ENCODE results near the gene CEACAM8. TPM values are rescaled to one million over a fixed set of nuclear protein-coding genes. Genes with fewer than 3 reads are reported as not detected.

Gene CEACAM8
- total RNA-seq, 1 donor from 2014 or later, result not detected

DNA sequence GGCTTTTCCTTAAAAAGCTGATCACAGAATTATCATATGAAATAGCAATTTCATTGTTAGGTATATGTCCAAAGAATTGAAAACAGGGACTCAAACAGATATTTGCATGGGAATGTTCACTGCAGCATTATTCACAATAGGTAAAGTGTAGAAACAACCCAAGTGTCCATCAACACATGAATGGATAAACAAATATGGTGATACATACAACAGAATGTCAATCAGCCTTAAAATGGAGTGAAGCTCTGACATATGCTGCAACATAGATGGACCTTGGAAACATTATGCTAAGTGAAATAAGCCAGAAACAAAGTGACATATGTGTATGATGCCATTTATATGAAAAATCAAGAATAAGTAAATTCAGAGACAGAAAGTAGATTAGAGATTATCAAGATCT, 60.3 kb downstream of the CEACAM8 start:
- H3K9me3 Mint-ChIP-seq (ENCODE audit: low read depth), result no peaks in the 10 kb centered on the region
- H3K27me3 Mint-ChIP-seq (ENCODE audit: low read depth), result peaks cover 10% of the 10 kb centered on the region
- H3K27ac Mint-ChIP-seq (ENCODE audit: unreplicated experiment), result no peak overlapping the region
- TF ChIP-seq, protein P1, sequence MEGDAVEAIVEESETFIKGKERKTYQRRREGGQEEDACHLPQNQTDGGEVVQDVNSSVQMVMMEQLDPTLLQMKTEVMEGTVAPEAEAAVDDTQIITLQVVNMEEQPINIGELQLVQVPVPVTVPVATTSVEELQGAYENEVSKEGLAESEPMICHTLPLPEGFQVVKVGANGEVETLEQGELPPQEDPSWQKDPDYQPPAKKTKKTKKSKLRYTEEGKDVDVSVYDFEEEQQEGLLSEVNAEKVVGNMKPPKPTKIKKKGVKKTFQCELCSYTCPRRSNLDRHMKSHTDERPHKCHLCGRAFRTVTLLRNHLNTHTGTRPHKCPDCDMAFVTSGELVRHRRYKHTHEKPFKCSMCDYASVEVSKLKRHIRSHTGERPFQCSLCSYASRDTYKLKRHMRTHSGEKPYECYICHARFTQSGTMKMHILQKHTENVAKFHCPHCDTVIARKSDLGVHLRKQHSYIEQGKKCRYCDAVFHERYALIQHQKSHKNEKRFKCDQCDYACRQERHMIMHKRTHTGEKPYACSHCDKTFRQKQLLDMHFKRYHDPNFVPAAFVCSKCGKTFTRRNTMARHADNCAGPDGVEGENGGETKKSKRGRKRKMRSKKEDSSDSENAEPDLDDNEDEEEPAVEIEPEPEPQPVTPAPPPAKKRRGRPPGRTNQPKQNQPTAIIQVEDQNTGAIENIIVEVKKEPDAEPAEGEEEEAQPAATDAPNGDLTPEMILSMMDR (IDR thresholded peaks at IDR 0.05), result no peak
- H3K36me3 Mint-ChIP-seq (ENCODE audit: low read depth), result peaks cover 3% of the 10 kb centered on the region
- no peak overlapping the region for H3K4me3 Mint-ChIP-seq (ENCODE audit: unreplicated experiment)
- DNase-seq (ENCODE audit: low spot score), result no peak
- no peaks in the 10 kb centered on the region for H3K4me1 Mint-ChIP-seq (ENCODE audit: low read depth)

DNA sequence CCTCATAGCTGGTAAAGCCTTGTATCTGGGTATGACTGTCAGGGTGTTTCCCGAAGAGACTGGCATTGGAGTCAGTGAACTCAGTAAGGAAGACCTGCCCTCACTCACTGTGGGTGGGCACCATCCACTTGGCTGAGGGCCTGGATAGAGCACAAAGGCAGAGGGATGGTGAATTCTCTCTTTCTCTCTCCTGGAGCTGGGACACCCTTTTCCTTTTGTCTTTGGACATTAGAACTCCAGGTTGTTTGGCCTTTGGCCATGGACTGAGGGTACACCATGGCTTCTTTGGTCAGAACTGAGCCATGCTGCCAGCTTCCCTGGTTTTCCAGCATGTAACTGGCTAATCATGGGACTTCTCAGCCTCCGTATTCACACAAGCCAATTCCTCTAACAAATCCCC, 61.8 kb downstream of the CEACAM8 start:
- Mint-ChIP-seq H3K9me3 (ENCODE audit: low read depth) (no peaks in the 10 kb centered on the region), H3K36me3 (ENCODE audit: low read depth) (peaks cover 3% of the 10 kb centered on the region), H3K27me3 (ENCODE audit: low read depth) (peaks cover 8% of the 10 kb centered on the region), H3K4me1 (ENCODE audit: low read depth) (no peaks in the 10 kb centered on the region), H3K27ac (ENCODE audit: unreplicated experiment) (no peak overlapping the region), H3K4me3 (ENCODE audit: unreplicated experiment) (no peak overlapping the region)
- TF ChIP-seq, protein P1 (IDR thresholded peaks at IDR 0.05), result no peak
- no peak for DNase-seq (ENCODE audit: low spot score)

DNA sequence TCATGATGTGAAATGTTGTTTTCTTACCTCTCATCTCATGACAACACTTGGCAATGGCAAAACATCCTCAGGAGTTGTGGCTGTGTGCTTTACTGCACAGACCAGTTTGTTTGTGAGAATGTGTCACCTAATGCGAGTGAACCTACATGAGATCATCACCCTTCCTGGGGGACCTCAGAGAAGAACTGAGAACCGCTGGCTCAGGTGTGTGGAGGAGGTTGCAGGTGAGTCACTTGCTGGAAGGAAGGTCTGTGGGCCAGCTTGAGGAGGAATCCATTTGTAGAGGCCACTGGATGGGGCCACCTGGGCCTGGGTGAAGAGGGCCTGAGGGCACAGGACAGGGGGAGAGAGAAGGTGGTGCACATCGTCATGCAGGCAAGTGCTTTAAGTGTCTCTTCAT, 63.4 kb downstream of the CEACAM8 start:
- Mint-ChIP-seq H3K4me3 (ENCODE audit: unreplicated experiment) (no peak overlapping the region), H3K9me3 (ENCODE audit: low read depth) (no peaks in the 10 kb centered on the region), H3K27me3 (ENCODE audit: low read depth) (peaks cover 14% of the 10 kb centered on the region), H3K36me3 (ENCODE audit: low read depth) (peaks cover 3% of the 10 kb centered on the region), H3K4me1 (ENCODE audit: low read depth) (no peaks in the 10 kb centered on the region), H3K27ac (ENCODE audit: unreplicated experiment) (no peak overlapping the region)
- TF ChIP-seq, protein P1 (IDR thresholded peaks at IDR 0.05), result no peak
- no peak for DNase-seq (ENCODE audit: low spot score)

Other genes with a start within 250 kb of the CEACAM8 start
- gene CNFN, start 204.6 kb downstream of the CEACAM8 start, total RNA-seq, result 0.89 TPM in 1 of 3 replicates, not detected in the others
- gene LIPE, start 167.5 kb downstream of the CEACAM8 start, total RNA-seq, result 3.6 to 3.9 TPM (median 3.8 TPM) in 3 replicates
- not detected in 3 replicates for gene CXCL17, start 152.0 kb downstream of the CEACAM8 start, total RNA-seq
- not detected in 3 replicates for gene CEACAM1, start 66.4 kb downstream of the CEACAM8 start, total RNA-seq
- gene PSG3, start 145.6 kb upstream of the CEACAM8 start, total RNA-seq, result 0.99 TPM in 1 of 3 replicates, not detected in the others
- not detected in 3 replicates for gene PSG8, start 170.8 kb upstream of the CEACAM8 start, total RNA-seq